Esophagus muscularis mucosa (tissue), 4 donors: ENCODE results near the gene WWTR1. TPM values are rescaled to one million over a fixed set of nuclear protein-coding genes. Genes with fewer than 3 reads are reported as not detected.
A peak's percentile ranks its signal among the peaks of the same experiment; 100 is the strongest.

Source experiments
- DNase-seq: peaks from one replicate; pipeline ENCODE4 v3.0.0-alpha.2; 2017; ENCODE audit errors: extremely low spot score
- H3K27ac ChIP-seq, 4 donors: fragments of 200-600 bp; sonication (generic); replicated peaks in 1 of 4; 1 replicate in 3 of 4; 2 replicates in 1 of 4; pipeline ENCODE4 v1.5.1; 2016 to 2019; ENCODE audit warnings: mild to moderate bottlenecking in 1 of 4
- H3K27me3 ChIP-seq, 4 donors: fragments of 200-600 bp; sonication (generic); one replicate each; pipeline versions ENCODE4 v1.5.1 to v1.6.0; 2016 to 2019
- H3K36me3 ChIP-seq, 4 donors: fragments of 200-600 bp; sonication (generic); one replicate each; pipeline ENCODE4 v1.5.1; 2016 to 2019
- H3K4me1 ChIP-seq, 4 donors: fragments of 200-600 bp; sonication (generic); one replicate each; pipeline ENCODE4 v1.5.1; 2016 to 2019
- H3K4me3 ChIP-seq, 4 donors: fragments of 200-600 bp; sonication (generic); 1 replicate in 2 of 4; 2 replicates in 2 of 4; pipeline ENCODE4 v1.5.1; 2016 to 2019; ENCODE audit warnings: mild to moderate bottlenecking in 4 of 4, moderate library complexity in 1 of 4
- H3K9me3 ChIP-seq, 4 donors: fragments of 200-600 bp; sonication (generic); 1 replicate in 3 of 4; 2 replicates in 1 of 4; pipeline ENCODE4 v1.5.1; 2016 to 2019
- EP300 ChIP-seq: sonication (generic); formaldehyde crosslinking; IDR thresholded peaks from one replicate; pipeline ENCODE4 v1.6.1; 2017; ENCODE audit warnings: antibody characterized with exemption
- POLR2A ChIP-seq: fragments of 450-650 bp; IDR thresholded peaks from one replicate; pipeline ENCODE4 v1.6.1; 2017; ENCODE audit warnings: antibody characterized with exemption, moderate library complexity, mild to moderate bottlenecking, low read depth
- POLR2AphosphoS5 ChIP-seq, 2 donors: sonication (generic); formaldehyde crosslinking; IDR thresholded peaks; one replicate each; pipeline ENCODE4 v1.6.1; 2017; ENCODE audit warnings: antibody characterized with exemption in 2 of 2
- WGBS: methylation state at CpG from one replicate; pipeline ENCODE4 v1.1.5; 2018; 5-methylcytosine and 5-hydroxymethylcytosine counted together
- intact Hi-C: fragments of 100-400 bp; cut with DNase I; formaldehyde crosslinking; loops from one replicate; pipeline ENCODE4 v1.15.1; 2023
- total RNA-seq, 4 donors: library from RNA; depleted of rRNA; stranded (reverse); fragments of >200 nt; gene quantifications; one replicate each; pipeline versions ENCODE4 v1.1.0 to v1.2.1, GENCODE V29; 2016
- TF ChIP-seq, protein P1 (sequence below), 3 experiments: fragments of 200-600 bp in 2 of 3; fragments of 450-650 bp in 1 of 3; sonication (generic) in 2 of 3; IDR thresholded peaks; one replicate each; pipeline ENCODE4 v1.5.1; 2017 to 2019; ENCODE audit warnings: antibody characterized with exemption in 3 of 3, mild to moderate bottlenecking in 2 of 3, moderate library complexity in 1 of 3

The WWTR1 gene
- total RNA-seq, 4 donors from 2014 or later = 346 to 535 (median 463) TPM

GRCh38 chr3:149647285-149647684 is 10.5 kb downstream of the WWTR1 start:
- Histone ChIP-seq H3K27me3 (no peaks in the 10 kb centered on the region), H3K4me1 (peaks cover 45 to 100% (median 95%) of the 10 kb centered on the region in 4 donors), H3K4me3 (no peak overlapping the region), H3K36me3 (peaks cover 0 to 29% (median 12%) of the 10 kb centered on the region in 4 donors), H3K27ac (peak overlapping the region in 1 of 4 donors; percentile 70), H3K9me3 (no peaks in the 10 kb centered on the region)
- TF ChIP-seq EP300 (no peak), POLR2AphosphoS5 (IDR thresholded peaks at IDR 0.05) (no peak), POLR2A (no peak)
- TF ChIP-seq, protein P1, sequence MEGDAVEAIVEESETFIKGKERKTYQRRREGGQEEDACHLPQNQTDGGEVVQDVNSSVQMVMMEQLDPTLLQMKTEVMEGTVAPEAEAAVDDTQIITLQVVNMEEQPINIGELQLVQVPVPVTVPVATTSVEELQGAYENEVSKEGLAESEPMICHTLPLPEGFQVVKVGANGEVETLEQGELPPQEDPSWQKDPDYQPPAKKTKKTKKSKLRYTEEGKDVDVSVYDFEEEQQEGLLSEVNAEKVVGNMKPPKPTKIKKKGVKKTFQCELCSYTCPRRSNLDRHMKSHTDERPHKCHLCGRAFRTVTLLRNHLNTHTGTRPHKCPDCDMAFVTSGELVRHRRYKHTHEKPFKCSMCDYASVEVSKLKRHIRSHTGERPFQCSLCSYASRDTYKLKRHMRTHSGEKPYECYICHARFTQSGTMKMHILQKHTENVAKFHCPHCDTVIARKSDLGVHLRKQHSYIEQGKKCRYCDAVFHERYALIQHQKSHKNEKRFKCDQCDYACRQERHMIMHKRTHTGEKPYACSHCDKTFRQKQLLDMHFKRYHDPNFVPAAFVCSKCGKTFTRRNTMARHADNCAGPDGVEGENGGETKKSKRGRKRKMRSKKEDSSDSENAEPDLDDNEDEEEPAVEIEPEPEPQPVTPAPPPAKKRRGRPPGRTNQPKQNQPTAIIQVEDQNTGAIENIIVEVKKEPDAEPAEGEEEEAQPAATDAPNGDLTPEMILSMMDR (IDR thresholded peaks at IDR 0.05) = no peak
- 84% methylated on average over 4 of the region's 4 CpGs for WGBS
- intact Hi-C loops = no loop called here
- DNase-seq = no peak

GRCh38 chr3:149646181-149646766 is 11.6 kb downstream of the WWTR1 start:
- WGBS = 82% methylated on average over 4 of the region's 4 CpGs
- Histone ChIP-seq H3K4me1 (peaks cover 52 to 100% (median 96%) of the 10 kb centered on the region in 4 donors), H3K4me3 (no peak overlapping the region), H3K27ac (peak overlapping the region in 1 of 4 donors; percentile 12), H3K9me3 (no peaks in the 10 kb centered on the region), H3K36me3 (peaks cover 0 to 26% (median 10%) of the 10 kb centered on the region in 4 donors), H3K27me3 (no peaks in the 10 kb centered on the region)
- TF ChIP-seq POLR2A (no peak), POLR2AphosphoS5 (IDR thresholded peaks at IDR 0.05) (peak in 1 of 2 donors; percentile 8), EP300 (no peak)
- TF ChIP-seq, protein P1 (IDR thresholded peaks at IDR 0.05) = no peak
- intact Hi-C loops = no loop called here
- no peak for DNase-seq

- 77% methylated on average over 3 of the region's 3 CpGs for WGBS
- Histone ChIP-seq H3K27ac (peak overlapping the region; percentile 7 to 60 (median 32)), H3K27me3 (no peaks in the 10 kb centered on the region), H3K9me3 (no peaks in the 10 kb centered on the region), H3K4me1 (peaks cover 48 to 100% (median 95%) of the 10 kb centered on the region in 4 donors), H3K4me3 (no peak overlapping the region), H3K36me3 (peaks cover 0 to 17% (median 4%) of the 10 kb centered on the region in 4 donors)
- no peak for DNase-seq
- intact Hi-C loops = loop anchor here (5.0 kb wide), 1 partner anchor 62 kb away; no protein-coding TSS in a partner anchor
- TF ChIP-seq POLR2A = no peak
- no peak for TF ChIP-seq EP300
- TF ChIP-seq, protein P1 (IDR thresholded peaks at IDR 0.05) = no peak
- TF ChIP-seq POLR2AphosphoS5 (IDR thresholded peaks at IDR 0.05) = no peak
Measured at GRCh38 chr3:149643963-149644362, 13.9 kb downstream of the WWTR1 start.

GRCh38 chr3:149643482-149643798 is 14.4 kb downstream of the WWTR1 start:
- H3K4me1 ChIP-seq = peaks cover 48 to 100% (median 95%) of the 10 kb centered on the region in 4 donors
- no peak overlapping the region for H3K4me3 ChIP-seq
- intact Hi-C loops = loop anchor here (5.0 kb wide), 1 partner anchor 61 kb away; no protein-coding TSS in a partner anchor
- H3K36me3 ChIP-seq = peaks cover 0 to 17% (median 4%) of the 10 kb centered on the region in 4 donors
- peak overlapping the region; percentile 7 to 60 (median 32) for H3K27ac ChIP-seq
- no peaks in the 10 kb centered on the region for H3K27me3 ChIP-seq
- 63% methylated on average over 4 of the region's 4 CpGs for WGBS
- no peak for TF ChIP-seq POLR2AphosphoS5 (IDR thresholded peaks at IDR 0.05)
- H3K9me3 ChIP-seq = no peaks in the 10 kb centered on the region
- no peak for DNase-seq

DNA sequence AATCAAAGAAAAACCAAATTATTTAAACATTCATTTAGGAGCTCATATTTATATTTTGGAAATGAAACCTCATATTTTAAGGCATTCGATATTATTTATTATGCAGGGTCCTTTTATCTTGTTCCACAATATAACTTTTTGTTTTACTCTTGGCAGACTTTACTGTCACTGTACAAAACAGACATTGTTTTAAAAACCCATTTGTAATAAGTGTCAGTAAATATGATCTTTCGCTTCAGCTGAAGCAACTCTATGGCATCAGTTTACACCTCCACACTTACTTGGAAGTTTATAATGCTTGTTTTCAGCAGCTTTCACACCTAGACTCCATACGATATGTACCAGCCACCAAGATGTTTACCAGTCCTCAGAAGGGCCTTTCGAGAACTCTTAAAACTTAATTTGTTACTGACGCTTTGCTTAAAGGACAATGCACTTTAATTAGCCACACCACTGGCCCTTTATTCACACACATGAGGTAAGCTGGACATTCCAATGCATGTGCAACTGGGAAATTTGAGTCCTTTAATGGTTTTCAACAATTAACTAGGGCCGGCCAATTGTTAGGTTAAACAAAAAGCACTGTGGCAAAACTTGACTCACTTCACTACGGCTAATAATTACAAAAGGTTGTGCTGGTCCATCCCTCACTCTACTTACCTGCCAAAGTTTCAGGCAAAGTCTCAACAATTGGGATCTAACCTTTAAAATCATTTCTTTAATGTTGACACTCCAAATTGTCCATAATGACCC is 16.7 kb downstream of the WWTR1 start:
- Histone ChIP-seq H3K36me3 (peaks cover 0 to 7% (median 4%) of the 10 kb centered on the region in 4 donors), H3K27me3 (no peaks in the 10 kb centered on the region), H3K4me3 (no peak overlapping the region), H3K9me3 (no peaks in the 10 kb centered on the region), H3K4me1 (peaks cover 48 to 98% (median 95%) of the 10 kb centered on the region in 4 donors), H3K27ac (peak overlapping the region; percentile 40 to 60 (median 44))
- intact Hi-C loops = loop anchor here (5.0 kb wide), 1 partner anchor 59 kb away; no protein-coding TSS in a partner anchor
- 48% methylated on average over 7 of the region's 7 CpGs for WGBS
- TF ChIP-seq POLR2AphosphoS5 (IDR thresholded peaks at IDR 0.05) (no peak), EP300 (no peak), POLR2A (no peak)
- TF ChIP-seq, protein P1 (IDR thresholded peaks at IDR 0.05) = no peak
- no peak for DNase-seq
